OCI-LY1 (cell line): Measurements from ENCODE around the gene ZFP92.
A peak's percentile ranks its signal among the peaks of the same experiment; 100 is the strongest.

Experiments
- CTCF ChIP-seq: fragments of 200-600 bp; sonication (generic), shearing (Covaris generic); IDR thresholded peaks from 2 replicates; pipeline ENCODE4 v1.5.1; 2017; ENCODE audit warnings: mild to moderate bottlenecking, antibody characterized with exemption, low read length, moderate library complexity, mixed read lengths
- EZH2 ChIP-seq: fragments of 200-600 bp; sonication (generic), shearing (Covaris generic); IDR thresholded peaks from 2 replicates; pipeline ENCODE4 v1.8.0; 2017; ENCODE audit warnings: borderline replicate concordance, mixed run types, mild to moderate bottlenecking, antibody characterized with exemption, low read length, moderate library complexity, mixed read lengths

- TF ChIP-seq EZH2 (no peak), CTCF (peak; percentile 27; the same call in 1 of the 2 replicates)
Observed at GRCh38 chrX:153438532-153438931, 27.3 kb downstream of the ZFP92 start.
